ENCODE data around the gene SYNE1.
"Not testable (repeated sequence)": the region's sequence is repeated elsewhere in the genome, so short reads cannot be mapped to it uniquely, and the experiment has no call there.

SYNE1 gene

DNA sequence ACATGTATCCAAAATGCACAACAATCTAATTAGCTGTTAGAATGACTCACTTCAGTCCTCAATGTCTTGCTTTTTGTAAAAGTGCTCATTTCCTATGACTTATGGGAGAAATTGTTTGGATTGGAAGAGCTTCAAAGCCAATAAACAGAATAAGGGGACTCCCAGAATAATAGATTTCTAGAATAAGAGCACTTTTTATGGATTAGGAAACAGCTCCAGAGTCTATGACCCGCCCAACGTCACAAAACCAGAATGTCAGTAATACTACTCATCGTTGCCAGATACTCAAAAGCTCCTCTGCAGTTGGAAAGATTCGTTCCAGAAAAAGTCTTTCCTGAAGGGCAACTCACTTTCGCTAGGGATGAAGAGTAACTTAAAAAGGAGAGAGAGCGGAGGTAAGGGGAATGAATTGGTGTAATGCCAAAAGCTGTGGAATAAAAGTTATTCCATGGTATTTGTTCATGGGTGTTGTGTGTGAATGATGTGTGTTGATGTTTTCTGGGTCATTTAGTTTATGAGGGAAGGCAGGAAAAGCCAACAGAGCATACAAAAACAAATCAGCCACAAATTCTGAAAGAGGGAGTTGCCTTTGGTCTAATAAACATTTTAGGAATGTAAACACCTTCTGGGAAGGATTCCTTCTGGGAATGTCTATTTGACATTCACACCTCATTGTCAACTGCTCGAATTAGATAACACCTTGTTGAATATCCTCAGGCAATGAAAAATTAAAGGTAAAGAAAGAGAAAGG, 64.6 kb downstream of the SYNE1 start:
- H3K4me1 ChIP-seq (ENCODE audit: control insufficient read depth in 1 of 2, insufficient read depth in 1 of 2, low read depth in 1 of 2, low read length in 1 of 2): peaks cover 51 to 65% of the 10 kb centered on the region in 2 experiments
- no peak for TF ChIP-seq CTCF (IDR thresholded peaks at IDR 0.05)
- no peak overlapping the region for H3K27ac ChIP-seq
- no peak overlapping the region for H3K4me3 ChIP-seq (ENCODE audit: low read depth in 1 of 2, low read length in 1 of 2)
- H3K27me3 ChIP-seq: no peaks in the 10 kb centered on the region
- H3K9me3 ChIP-seq: no peaks in the 10 kb centered on the region
- H3K36me3 ChIP-seq: no peaks in the 10 kb centered on the region

- peaks cover 49 to 60% of the 10 kb centered on the region in 2 experiments for H3K4me1 ChIP-seq (ENCODE audit: control insufficient read depth in 1 of 2, insufficient read depth in 1 of 2, low read depth in 1 of 2, low read length in 1 of 2)
- no peaks in the 10 kb centered on the region for H3K27me3 ChIP-seq
- no peak overlapping the region for H3K4me3 ChIP-seq (ENCODE audit: low read depth in 1 of 2, low read length in 1 of 2)
- no peaks in the 10 kb centered on the region for H3K36me3 ChIP-seq
- H3K27ac ChIP-seq: no peak overlapping the region
- no peaks in the 10 kb centered on the region for H3K9me3 ChIP-seq
- TF ChIP-seq CTCF (IDR thresholded peaks at IDR 0.05): no peak
Measured at GRCh38 chr6:152571943-152572337, 65.2 kb downstream of the SYNE1 start.

- Histone ChIP-seq H3K4me1 (ENCODE audit: control insufficient read depth in 1 of 2, insufficient read depth in 1 of 2, low read depth in 1 of 2, low read length in 1 of 2) (peaks cover 46 to 59% of the 10 kb centered on the region in 2 experiments), H3K27me3 (no peaks in the 10 kb centered on the region), H3K9me3 (no peaks in the 10 kb centered on the region), H3K27ac (peak overlapping the region; percentile 34), H3K4me3 (ENCODE audit: low read depth in 1 of 2, low read length in 1 of 2) (no peak overlapping the region), H3K36me3 (no peaks in the 10 kb centered on the region)
- no peak for TF ChIP-seq CTCF (IDR thresholded peaks at IDR 0.05)
Measured at GRCh38 chr6:152571089-152571488, 66.1 kb downstream of the SYNE1 start.

DNA sequence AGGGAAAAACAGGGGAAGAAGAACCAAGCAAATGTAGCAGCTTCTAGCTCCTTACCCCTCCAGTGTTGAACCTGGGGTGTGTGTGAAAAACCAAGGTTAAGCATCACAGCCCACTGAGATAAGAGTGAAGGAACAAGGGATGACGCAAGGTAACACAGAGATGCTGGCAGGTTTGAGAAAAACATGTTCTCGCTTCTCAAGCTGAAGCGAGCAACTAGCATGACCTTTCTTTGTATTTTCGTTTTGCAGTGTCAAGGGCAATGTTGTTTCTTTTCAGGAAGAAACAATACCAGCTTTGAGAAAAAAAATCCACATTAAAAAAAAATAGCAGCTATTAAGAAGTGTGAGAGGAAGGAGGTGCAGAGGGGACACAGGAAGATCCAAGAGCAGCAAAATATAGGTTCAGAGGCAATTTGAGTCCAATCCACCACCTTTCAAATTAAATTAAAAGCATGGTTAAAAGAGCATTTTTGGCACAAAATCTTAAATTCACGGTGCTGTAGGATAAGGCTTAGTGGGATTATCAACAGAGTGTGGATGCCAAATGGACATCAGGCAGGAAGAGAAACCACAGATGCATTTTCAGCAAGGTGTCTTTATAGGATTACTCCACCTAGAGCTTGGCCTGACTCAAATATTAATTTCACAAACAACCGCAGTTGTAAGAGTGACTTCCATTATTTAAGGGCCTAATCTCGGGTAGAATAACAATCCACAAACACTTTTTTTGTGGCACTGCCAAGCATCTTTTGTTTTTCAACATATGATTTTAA, 70.9 kb downstream of the SYNE1 start:
- H3K27ac ChIP-seq: peak overlapping the region; percentile 48

GRCh38 chr6:152563177-152563576, 74.0 kb downstream of the SYNE1 start:
- Histone ChIP-seq H3K27me3 (no peaks in the 10 kb centered on the region), H3K4me1 (ENCODE audit: control insufficient read depth in 1 of 2, insufficient read depth in 1 of 2, low read depth in 1 of 2, low read length in 1 of 2) (peaks cover 8 to 9% of the 10 kb centered on the region in 2 experiments), H3K36me3 (no peaks in the 10 kb centered on the region), H3K9me3 (no peaks in the 10 kb centered on the region), H3K4me3 (ENCODE audit: low read depth in 1 of 2, low read length in 1 of 2) (no peak overlapping the region), H3K27ac (no peak overlapping the region)
- TF ChIP-seq CTCF (IDR thresholded peaks at IDR 0.05): no peak

More for the DNA sequence above, 70.9 kb downstream of the SYNE1 start:
- no peak overlapping the region for H3K4me3 ChIP-seq (ENCODE audit: low read depth in 1 of 2, low read length in 1 of 2)
- H3K36me3 ChIP-seq: no peaks in the 10 kb centered on the region
- peaks cover 19% of the 10 kb centered on the region in 2 experiments for H3K4me1 ChIP-seq (ENCODE audit: control insufficient read depth in 1 of 2, insufficient read depth in 1 of 2, low read depth in 1 of 2, low read length in 1 of 2)
- TF ChIP-seq CTCF (IDR thresholded peaks at IDR 0.05): no peak
- no peaks in the 10 kb centered on the region for H3K9me3 ChIP-seq
- no peaks in the 10 kb centered on the region for H3K27me3 ChIP-seq

GRCh38 chr6:152558798-152559197, 78.4 kb downstream of the SYNE1 start:
- H3K9me3 ChIP-seq; H3K27me3 ChIP-seq; H3K4me3 ChIP-seq (ENCODE audit: low read depth in 1 of 2, low read length in 1 of 2); H3K36me3 ChIP-seq; H3K27ac ChIP-seq: not testable (repeated sequence)
- H3K4me1 ChIP-seq (ENCODE audit: control insufficient read depth in 1 of 2, insufficient read depth in 1 of 2, low read depth in 1 of 2, low read length in 1 of 2): peaks cover 32% of the 10 kb centered on the region in 2 experiments

All from neutrophil (primary cell).